Amygdala (tissue), 56 donors: ENCODE results near the gene GRIN2A.

Experiments used
- DNase-seq, 56 donors: peaks; one replicate each; lab custom pipeline; 2025; lab: John Stamatoyannopoulos, UW

The GRIN2A gene

GRCh38 chr16:10093576-10093975 is 88.7 kb downstream of the GRIN2A start:
- DNase-seq, result no peak

- DNase-seq, result no peak
Measured at GRCh38 chr16:10090816-10091215, 91.4 kb downstream of the GRIN2A start.

GRCh38 chr16:10088380-10088793 is 93.8 kb downstream of the GRIN2A start:
- DNase-seq, result peak in 3 of 56 donors; percentile 12 to 17 (median 13)

GRCh38 chr16:10087151-10087550 is 95.1 kb downstream of the GRIN2A start:
- no peak for DNase-seq

GRCh38 chr16:10086620-10087019 is 95.6 kb downstream of the GRIN2A start:
- no peak for DNase-seq

- no peak for DNase-seq
Measured at GRCh38 chr16:10085078-10085798, 97.0 kb downstream of the GRIN2A start.

- no peak for DNase-seq
Measured at GRCh38 chr16:10083301-10083700, 98.9 kb downstream of the GRIN2A start.

- DNase-seq, result no peak
Measured at GRCh38 chr16:10081201-10081940, 100.9 kb downstream of the GRIN2A start.

GRCh38 chr16:10080051-10080772 is 102.0 kb downstream of the GRIN2A start:
- peak in 41 of 56 donors; percentile 4 to 70 (median 38) for DNase-seq

GRCh38 chr16:10078541-10078949 is 103.7 kb downstream of the GRIN2A start:
- DNase-seq, result peak in 3 of 56 donors; percentile 4 to 12 (median 6)

- no peak for DNase-seq
Measured at GRCh38 chr16:10077861-10078260, 104.4 kb downstream of the GRIN2A start.

- no peak for DNase-seq
Measured at GRCh38 chr16:10076037-10076436, 106.2 kb downstream of the GRIN2A start.

- no peak for DNase-seq
Measured at GRCh38 chr16:10070591-10070990, 111.6 kb downstream of the GRIN2A start.

- peak in 1 of 56 donors; percentile 5 for DNase-seq
Measured at GRCh38 chr16:10069374-10069773, 112.9 kb downstream of the GRIN2A start.

GRCh38 chr16:10067835-10068234 is 114.4 kb downstream of the GRIN2A start:
- no peak for DNase-seq

GRCh38 chr16:10067406-10067805 is 114.8 kb downstream of the GRIN2A start:
- no peak for DNase-seq

GRCh38 chr16:10065019-10065418 is 117.2 kb downstream of the GRIN2A start:
- DNase-seq, result no peak

- DNase-seq, result no peak
Measured at GRCh38 chr16:10048850-10049249, 133.4 kb downstream of the GRIN2A start.

GRCh38 chr16:10045947-10046346 is 136.3 kb downstream of the GRIN2A start:
- DNase-seq, result no peak

- DNase-seq, result no peak
Measured at GRCh38 chr16:10045291-10045775, 136.9 kb downstream of the GRIN2A start.
